ENCODE measurements around the gene DUOXA1. TPM values are rescaled to one million over a fixed set of nuclear protein-coding genes. Genes with fewer than 3 reads are reported as not detected.

Gene DUOXA1
- total RNA-seq, 1 donor from 2014 or later, result not detected

DNA sequence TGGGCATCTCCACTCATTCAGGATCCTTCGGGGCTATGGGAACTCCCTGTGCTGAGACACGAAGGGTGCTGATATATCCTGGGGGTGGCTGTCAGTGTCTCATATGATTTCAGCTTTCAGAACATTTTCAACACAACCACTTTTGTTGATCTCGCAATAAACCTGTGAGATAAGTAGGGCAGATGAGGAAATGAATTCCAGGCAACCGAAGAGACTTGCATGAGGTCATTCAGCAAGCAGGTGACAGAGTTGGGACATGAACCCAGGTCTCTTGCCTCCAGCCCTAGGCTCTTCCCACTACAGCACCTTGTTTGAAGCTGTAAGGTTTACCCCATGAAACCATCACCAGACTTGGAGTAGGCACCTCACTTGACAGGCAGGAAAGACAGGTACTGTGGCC is 16.7 kb upstream of the DUOXA1 start:
- Mint-ChIP-seq H3K4me3 (ENCODE audit: unreplicated experiment) (no peak overlapping the region), H3K27ac (ENCODE audit: unreplicated experiment) (no peak overlapping the region), H3K4me1 (ENCODE audit: low read depth, unreplicated experiment) (no peaks in the 10 kb centered on the region), H3K9me3 (ENCODE audit: unreplicated experiment) (no peaks in the 10 kb centered on the region), H3K36me3 (ENCODE audit: unreplicated experiment) (no peaks in the 10 kb centered on the region), H3K27me3 (ENCODE audit: unreplicated experiment) (peaks cover 11% of the 10 kb centered on the region)
- no peak for DNase-seq
- TF ChIP-seq, protein P1, sequence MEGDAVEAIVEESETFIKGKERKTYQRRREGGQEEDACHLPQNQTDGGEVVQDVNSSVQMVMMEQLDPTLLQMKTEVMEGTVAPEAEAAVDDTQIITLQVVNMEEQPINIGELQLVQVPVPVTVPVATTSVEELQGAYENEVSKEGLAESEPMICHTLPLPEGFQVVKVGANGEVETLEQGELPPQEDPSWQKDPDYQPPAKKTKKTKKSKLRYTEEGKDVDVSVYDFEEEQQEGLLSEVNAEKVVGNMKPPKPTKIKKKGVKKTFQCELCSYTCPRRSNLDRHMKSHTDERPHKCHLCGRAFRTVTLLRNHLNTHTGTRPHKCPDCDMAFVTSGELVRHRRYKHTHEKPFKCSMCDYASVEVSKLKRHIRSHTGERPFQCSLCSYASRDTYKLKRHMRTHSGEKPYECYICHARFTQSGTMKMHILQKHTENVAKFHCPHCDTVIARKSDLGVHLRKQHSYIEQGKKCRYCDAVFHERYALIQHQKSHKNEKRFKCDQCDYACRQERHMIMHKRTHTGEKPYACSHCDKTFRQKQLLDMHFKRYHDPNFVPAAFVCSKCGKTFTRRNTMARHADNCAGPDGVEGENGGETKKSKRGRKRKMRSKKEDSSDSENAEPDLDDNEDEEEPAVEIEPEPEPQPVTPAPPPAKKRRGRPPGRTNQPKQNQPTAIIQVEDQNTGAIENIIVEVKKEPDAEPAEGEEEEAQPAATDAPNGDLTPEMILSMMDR (IDR thresholded peaks at IDR 0.05; ENCODE audit: partially characterized antibody, unreplicated experiment), result no peak

DNA sequence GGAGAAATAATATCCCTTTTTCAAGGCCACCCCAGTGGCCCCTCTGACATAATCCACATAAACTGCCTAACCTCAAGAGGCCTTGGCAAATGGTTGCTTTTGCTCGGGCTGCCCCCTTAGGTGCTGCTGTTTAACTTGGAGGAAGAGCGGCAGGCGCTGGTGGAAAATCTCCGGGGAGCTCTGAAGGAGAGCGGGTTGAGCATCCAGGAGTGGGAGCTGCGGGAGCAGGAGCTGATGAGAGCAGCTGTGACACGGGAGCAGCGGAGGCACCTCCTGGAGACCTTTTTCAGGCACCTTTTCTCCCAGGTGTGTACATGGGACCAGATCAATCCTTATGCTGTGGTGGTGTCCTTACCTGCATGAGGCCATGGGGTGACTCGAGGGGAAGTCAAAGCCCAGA is 15.1 kb upstream of the DUOXA1 start:
- Mint-ChIP-seq H3K36me3 (ENCODE audit: unreplicated experiment) (no peaks in the 10 kb centered on the region), H3K27ac (ENCODE audit: unreplicated experiment) (no peak overlapping the region), H3K27me3 (ENCODE audit: unreplicated experiment) (peaks cover 11% of the 10 kb centered on the region), H3K4me1 (ENCODE audit: low read depth, unreplicated experiment) (no peaks in the 10 kb centered on the region), H3K9me3 (ENCODE audit: unreplicated experiment) (no peaks in the 10 kb centered on the region), H3K4me3 (ENCODE audit: unreplicated experiment) (no peak overlapping the region)
- no peak for DNase-seq
- TF ChIP-seq, protein P1 (IDR thresholded peaks at IDR 0.05; ENCODE audit: partially characterized antibody, unreplicated experiment), result no peak

DNA sequence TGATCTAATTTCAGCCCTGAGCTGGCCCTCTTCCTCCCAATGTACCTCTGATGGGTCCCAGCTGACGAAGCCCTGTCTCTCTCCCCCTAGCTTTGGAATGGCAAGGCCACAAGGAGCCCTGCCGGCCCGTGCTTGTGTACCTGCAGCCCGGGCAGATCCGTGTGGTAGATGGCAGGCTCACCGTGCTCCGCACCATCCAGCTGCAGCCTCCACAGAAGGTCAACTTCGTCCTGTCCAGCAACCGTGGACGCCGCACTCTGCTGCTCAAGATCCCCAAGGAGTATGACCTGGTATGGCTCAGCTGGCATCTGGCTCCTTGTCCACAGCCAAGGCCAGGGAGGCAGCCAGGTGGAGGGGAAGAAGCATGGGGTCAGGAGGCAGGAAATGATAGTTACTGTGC is 14.3 kb upstream of the DUOXA1 start:
- H3K9me3 Mint-ChIP-seq (ENCODE audit: unreplicated experiment), result no peaks in the 10 kb centered on the region
- no peak for DNase-seq
- no peaks in the 10 kb centered on the region for H3K36me3 Mint-ChIP-seq (ENCODE audit: unreplicated experiment)
- peaks cover 11% of the 10 kb centered on the region for H3K27me3 Mint-ChIP-seq (ENCODE audit: unreplicated experiment)
- H3K4me3 Mint-ChIP-seq (ENCODE audit: unreplicated experiment), result no peak overlapping the region
- no peaks in the 10 kb centered on the region for H3K4me1 Mint-ChIP-seq (ENCODE audit: low read depth, unreplicated experiment)
- H3K27ac Mint-ChIP-seq (ENCODE audit: unreplicated experiment), result no peak overlapping the region
- TF ChIP-seq, protein P1 (IDR thresholded peaks at IDR 0.05; ENCODE audit: partially characterized antibody, unreplicated experiment), result no peak

DNA sequence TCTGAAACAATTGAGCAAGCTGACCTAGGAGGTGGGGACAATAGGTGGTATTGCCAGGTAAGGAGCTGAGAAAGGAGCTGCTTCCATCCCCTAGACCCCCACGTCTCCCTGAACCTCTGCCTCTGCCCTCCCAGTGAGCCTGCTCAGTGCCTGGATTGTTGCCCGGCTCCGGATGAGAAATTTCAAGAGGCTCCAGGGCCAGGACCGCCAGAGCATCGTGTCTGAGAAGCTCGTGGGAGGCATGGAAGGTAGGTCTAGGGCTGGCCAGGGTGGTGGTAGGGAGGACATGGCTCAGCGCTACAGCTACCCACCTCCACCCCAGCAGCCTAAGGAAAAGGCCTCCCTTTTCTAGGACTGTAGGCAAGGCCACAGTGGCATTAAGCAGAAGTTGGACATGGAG is 13.4 kb upstream of the DUOXA1 start:
- TF ChIP-seq, protein P1 (IDR thresholded peaks at IDR 0.05; ENCODE audit: partially characterized antibody, unreplicated experiment), result no peak
- H3K36me3 Mint-ChIP-seq (ENCODE audit: unreplicated experiment), result no peaks in the 10 kb centered on the region
- peaks cover 14% of the 10 kb centered on the region for H3K27me3 Mint-ChIP-seq (ENCODE audit: unreplicated experiment)
- no peaks in the 10 kb centered on the region for H3K4me1 Mint-ChIP-seq (ENCODE audit: low read depth, unreplicated experiment)
- no peak overlapping the region for H3K27ac Mint-ChIP-seq (ENCODE audit: unreplicated experiment)
- no peak overlapping the region for H3K4me3 Mint-ChIP-seq (ENCODE audit: unreplicated experiment)
- no peaks in the 10 kb centered on the region for H3K9me3 Mint-ChIP-seq (ENCODE audit: unreplicated experiment)
- DNase-seq, result no peak

DNA sequence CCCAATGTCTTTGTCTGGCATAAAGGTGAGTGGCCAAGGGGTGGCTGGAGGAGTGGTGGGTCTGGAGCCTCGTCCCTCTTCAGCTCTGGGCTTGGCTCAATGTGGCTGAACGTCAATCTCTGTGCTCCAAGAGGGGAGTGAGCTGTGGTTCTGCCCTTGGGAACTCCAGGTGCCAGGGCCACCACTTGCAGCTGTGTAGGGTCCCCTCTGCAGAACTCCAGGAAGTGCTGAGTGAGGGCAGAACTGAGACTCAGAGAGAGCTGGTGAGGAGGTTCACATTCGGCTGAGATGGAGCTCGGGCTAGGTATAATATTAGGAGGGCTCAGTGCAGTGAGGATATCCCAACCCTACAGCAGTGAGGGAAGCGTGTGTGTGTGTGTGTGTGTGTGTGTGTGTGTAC is 11.7 kb upstream of the DUOXA1 start:
- Mint-ChIP-seq H3K4me3 (ENCODE audit: unreplicated experiment) (no peak overlapping the region), H3K27ac (ENCODE audit: unreplicated experiment) (no peak overlapping the region), H3K36me3 (ENCODE audit: unreplicated experiment) (no peaks in the 10 kb centered on the region), H3K9me3 (ENCODE audit: unreplicated experiment) (no peaks in the 10 kb centered on the region), H3K4me1 (ENCODE audit: low read depth, unreplicated experiment) (no peaks in the 10 kb centered on the region), H3K27me3 (ENCODE audit: unreplicated experiment) (peaks cover 16% of the 10 kb centered on the region)
- TF ChIP-seq, protein P1 (IDR thresholded peaks at IDR 0.05; ENCODE audit: partially characterized antibody, unreplicated experiment), result no peak
- no peak for DNase-seq
